Choroid plexus epithelial cell (primary cell): ENCODE measurements around the gene GNAT3.
A peak's percentile ranks its signal among the peaks of the same experiment; 100 is the strongest.

Source experiments
- DNase-seq: peaks from one replicate; pipeline ENCODE4 v3.0.0-alpha.2; 2010; ENCODE audit warnings: low read depth
- H3K4me3 ChIP-seq: 2 replicates; pipeline ENCODE4 v1.5.1; 2011; ENCODE audit warnings: low read depth, mild to moderate bottlenecking, control low read depth, low read length, moderate library complexity
- CTCF ChIP-seq: conservative IDR thresholded peaks from 2 replicates; pipeline ENCODE4 v1.5.1; 2011; ENCODE audit warnings: low read depth, mild to moderate bottlenecking, control low read depth, inconsistent platforms, low read length, moderate library complexity

GNAT3 gene

GRCh38 chr7:80480566-80480965 lies 31.3 kb downstream of the GNAT3 start:
- DNase-seq = no peak
- H3K4me3 ChIP-seq = no peak overlapping the region
- TF ChIP-seq CTCF = no peak

GRCh38 chr7:80478683-80479082 lies 33.2 kb downstream of the GNAT3 start:
- peak; percentile 75 for DNase-seq
- H3K4me3 ChIP-seq = no peak overlapping the region
- TF ChIP-seq CTCF = no peak

- no peak overlapping the region for H3K4me3 ChIP-seq
- no peak for DNase-seq
- no peak for TF ChIP-seq CTCF
These were observed 35.8 kb downstream of the GNAT3 start for GRCh38 chr7:80476035-80476434.

- no peak for DNase-seq
- TF ChIP-seq CTCF = no peak
- H3K4me3 ChIP-seq = no peak overlapping the region
These were observed 36.5 kb downstream of the GNAT3 start for GRCh38 chr7:80475383-80475782.

GRCh38 chr7:80473751-80474150 lies 38.1 kb downstream of the GNAT3 start:
- no peak for TF ChIP-seq CTCF
- H3K4me3 ChIP-seq = no peak overlapping the region
- no peak for DNase-seq

GRCh38 chr7:80472491-80473200 lies 39.2 kb downstream of the GNAT3 start:
- no peak for DNase-seq
- no peak for TF ChIP-seq CTCF
- no peak overlapping the region for H3K4me3 ChIP-seq

- TF ChIP-seq CTCF = no peak
- DNase-seq = no peak
- no peak overlapping the region for H3K4me3 ChIP-seq
These were observed 42.7 kb downstream of the GNAT3 start for GRCh38 chr7:80468931-80469714.
